Eye (tissue), 1 donor: ENCODE measurements around the gene TMCC3.
A peak's percentile ranks its signal among the peaks of the same experiment; 100 is the strongest.
"Not testable (repeated sequence)": the region's sequence is repeated elsewhere in the genome, so short reads cannot be mapped to it uniquely, and the experiment has no call there.

Experiments used
- DNase-seq: peaks from one replicate; pipeline ENCODE4 v3.0.0-alpha.2; 2015

Gene TMCC3, protein sequence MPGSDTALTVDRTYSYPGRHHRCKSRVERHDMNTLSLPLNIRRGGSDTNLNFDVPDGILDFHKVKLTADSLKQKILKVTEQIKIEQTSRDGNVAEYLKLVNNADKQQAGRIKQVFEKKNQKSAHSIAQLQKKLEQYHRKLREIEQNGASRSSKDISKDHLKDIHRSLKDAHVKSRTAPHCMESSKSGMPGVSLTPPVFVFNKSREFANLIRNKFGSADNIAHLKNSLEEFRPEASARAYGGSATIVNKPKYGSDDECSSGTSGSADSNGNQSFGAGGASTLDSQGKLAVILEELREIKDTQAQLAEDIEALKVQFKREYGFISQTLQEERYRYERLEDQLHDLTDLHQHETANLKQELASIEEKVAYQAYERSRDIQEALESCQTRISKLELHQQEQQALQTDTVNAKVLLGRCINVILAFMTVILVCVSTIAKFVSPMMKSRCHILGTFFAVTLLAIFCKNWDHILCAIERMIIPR

GRCh38 chr12:94650143-94651056 is at the start of gene TMCC3:
Gene TMCC3, minus strand, starts transcription at chr12:94650557. Its CDS starts 127 bp downstream, at chr12:94650430.
- peak; percentile 80 for DNase-seq

GRCh38 chr12:94699801-94700200 is 49.4 kb upstream of the TMCC3 start:
- no peak for DNase-seq

DNA sequence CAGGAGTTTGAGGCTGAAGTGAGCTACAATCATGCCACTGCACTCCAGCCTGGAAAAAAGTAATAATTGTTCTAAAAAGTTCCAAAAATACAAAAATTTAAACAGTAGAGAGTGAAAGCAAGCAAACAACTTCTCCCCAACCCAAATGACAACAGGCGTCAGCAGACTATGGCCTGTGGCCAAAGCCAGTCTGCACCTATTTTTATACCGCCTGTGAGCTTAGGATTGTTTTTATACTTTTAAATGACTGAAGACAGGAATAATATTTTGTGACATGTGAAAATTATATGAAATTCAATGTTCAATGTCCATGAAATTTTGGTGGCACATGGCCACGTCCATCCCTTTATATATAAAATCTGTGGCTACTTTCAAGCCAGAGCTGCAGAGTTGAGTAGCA is 48.2 kb upstream of the TMCC3 start:
- no peak for DNase-seq

GRCh38 chr12:94697631-94698030 is 47.3 kb upstream of the TMCC3 start:
- no peak for DNase-seq

DNA sequence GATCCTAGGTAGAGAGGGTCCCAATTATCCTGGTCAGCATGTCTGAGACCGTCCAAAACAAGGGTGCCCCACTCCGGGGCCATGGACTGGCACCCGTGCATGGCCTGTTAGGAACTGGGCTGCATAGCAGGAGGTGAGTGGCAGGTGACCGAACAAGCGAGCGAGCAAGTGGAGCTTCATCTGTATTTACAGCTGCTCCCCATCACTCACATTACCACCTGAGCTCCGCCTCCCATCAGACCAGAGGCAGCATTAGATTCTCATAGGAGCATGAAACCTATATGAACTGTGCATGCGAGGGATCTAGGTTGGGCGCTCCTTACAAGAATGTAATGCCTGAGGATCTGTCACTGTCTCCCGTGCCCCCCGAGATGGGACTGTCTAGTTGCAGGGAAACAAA is 44.4 kb upstream of the TMCC3 start:
- DNase-seq, result no peak

DNA sequence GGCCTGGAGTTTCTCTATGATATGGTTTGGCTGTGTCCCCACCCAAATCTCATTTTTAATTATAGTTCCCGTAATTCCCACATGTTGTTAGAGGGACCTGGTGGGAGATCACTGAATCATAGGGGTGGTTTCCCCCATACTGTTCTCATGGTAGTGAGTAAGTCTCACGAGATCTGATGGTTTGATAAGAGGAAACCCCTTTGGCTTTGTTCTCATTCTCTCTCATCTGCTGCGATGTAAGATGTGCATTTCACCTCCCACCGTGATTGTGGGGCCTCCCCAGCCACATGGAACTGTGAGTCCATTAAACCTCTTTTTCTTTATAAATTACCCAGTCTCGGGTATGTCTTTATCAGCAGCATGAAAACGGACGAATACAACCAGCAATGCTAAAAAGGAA is 42.5 kb upstream of the TMCC3 start:
- not testable (repeated sequence) for DNase-seq

DNA sequence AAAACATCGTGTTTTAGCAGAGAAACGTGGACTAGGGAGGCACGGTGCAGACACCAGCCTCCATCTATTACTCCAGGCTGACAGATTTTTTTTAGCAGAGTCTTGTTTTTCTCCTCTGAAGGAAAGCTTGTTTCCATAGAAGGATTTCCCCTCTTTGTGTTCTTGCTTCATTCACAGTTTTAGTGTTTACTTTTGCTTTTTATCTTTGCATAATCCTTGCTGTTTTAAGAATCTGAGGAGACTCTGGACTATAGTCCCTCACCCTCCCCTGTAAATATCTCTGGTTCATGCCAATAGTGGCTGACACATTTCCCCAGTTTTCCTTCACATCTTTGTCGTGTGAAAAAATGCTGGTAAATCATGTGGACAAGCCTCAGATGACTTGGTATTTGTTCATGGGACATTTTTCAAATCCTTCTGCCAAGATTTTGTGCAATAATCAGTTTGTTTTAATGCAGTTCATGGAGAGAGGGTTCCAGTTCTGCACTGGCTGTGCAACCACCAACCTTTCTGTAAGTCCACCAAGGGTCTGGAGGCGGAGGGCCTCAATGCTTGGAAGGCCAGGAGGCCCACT is 39.9 kb upstream of the TMCC3 start:
- DNase-seq, result no peak

DNA sequence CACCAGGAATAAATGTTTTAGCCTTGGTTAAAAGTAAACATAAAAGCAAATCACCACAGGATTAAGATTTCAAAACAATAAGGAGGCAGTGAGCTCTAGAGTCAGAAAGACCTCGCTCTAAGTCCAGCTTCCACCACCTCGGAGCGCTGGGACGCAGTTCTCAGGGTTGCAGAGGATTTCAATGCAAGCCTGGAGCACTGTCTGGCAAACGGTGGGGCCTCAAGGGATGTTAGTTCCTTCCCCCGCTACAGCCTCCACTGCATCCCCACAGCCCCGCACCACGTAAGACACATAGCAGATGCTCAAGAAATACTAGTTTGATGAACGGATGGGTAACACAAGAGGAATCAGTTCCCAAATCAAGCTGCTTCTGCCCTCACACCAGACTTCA is 39.3 kb upstream of the TMCC3 start:
- no peak for DNase-seq

DNA sequence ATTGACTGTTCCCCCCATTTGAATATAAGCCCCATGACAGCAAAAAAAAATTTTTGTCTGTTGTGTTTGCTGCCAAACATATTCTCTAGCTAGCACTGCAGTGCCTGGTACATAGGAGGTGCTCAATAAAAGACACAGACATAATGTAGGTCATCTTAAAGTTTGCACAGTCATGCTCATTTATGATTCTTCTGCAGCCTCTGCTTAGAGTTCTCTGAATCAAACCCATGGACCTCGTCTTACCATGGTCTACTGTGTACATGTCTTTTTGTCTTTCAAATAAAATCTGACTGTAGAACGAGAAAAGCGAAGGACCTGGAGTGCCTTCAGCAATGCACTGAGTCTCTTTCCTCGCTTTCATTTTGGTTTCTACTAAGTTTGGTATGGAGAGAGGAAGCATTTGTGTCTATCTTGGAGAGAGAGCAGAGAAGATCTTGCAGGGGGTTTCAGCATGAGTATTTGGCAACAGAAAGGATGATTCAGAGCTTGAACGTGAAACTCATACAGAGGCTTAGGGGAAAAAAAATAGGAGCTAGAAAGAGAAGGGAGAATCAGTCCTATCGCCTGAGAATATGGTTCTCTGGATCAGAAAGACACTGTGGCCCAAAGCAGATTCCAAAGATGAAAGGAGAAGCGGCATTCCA is 38.8 kb upstream of the TMCC3 start:
- DNase-seq, result no peak

- no peak for DNase-seq
Observed at GRCh38 chr12:94687891-94688290, 37.5 kb upstream of the TMCC3 start.

- no peak for DNase-seq
Observed at GRCh38 chr12:94686834-94687628, 36.7 kb upstream of the TMCC3 start.

- no peak for DNase-seq
Observed at GRCh38 chr12:94684416-94685142, 34.2 kb upstream of the TMCC3 start.

DNA sequence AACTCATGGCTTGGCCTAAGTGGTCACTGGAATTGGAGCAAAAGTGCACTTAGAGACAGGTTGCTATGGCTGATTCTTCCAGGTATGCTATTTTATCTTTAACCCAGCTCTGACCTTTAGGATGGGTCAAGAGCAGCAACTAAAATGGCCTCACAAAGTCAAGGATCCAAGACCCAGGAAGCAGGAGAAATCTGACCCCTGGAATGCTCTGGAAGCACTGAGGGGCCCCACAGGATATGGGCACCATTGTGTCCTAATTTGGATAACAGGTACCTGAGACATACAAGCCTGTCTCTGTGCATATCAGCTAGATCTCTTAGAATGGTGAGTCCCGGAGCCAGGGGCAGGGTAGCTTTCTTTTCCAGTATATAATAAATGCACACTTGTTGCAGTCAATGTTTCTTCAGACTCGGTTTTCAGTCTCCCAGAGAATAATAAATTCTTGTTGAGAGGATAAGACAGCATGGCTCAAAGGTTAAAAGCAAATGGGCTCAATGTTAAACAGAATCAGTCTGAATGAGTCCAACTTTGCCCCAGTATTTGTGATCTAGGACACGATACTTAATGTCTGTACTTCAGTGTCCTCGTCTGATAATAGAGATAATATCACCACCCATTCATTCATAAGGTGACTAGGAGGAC is 29.3 kb upstream of the TMCC3 start:
- no peak for DNase-seq

- no peak for DNase-seq
Observed at GRCh38 chr12:94678849-94679248, 28.5 kb upstream of the TMCC3 start.

DNA sequence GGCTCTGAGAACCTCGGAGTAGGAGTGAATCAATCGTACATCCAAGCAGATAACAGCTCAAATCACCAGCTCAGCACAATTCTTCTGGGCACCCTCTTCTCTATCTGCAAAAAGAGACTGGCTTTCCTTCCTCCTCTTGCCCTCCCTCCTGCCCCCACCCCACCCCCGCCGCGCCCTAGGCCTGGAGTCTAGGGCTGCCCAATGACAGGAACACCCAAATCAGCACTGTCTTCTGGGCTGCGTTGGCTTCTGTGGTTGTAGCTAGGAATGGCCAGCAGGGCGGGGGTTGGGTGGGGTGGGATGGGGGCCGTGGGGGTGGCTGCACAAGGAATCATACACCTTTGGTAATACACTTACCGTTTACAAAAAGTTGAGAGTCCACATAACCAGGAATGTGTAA is 28.0 kb upstream of the TMCC3 start:
- no peak for DNase-seq

GRCh38 chr12:94677778-94678177 is 27.4 kb upstream of the TMCC3 start:
- no peak for DNase-seq

DNA sequence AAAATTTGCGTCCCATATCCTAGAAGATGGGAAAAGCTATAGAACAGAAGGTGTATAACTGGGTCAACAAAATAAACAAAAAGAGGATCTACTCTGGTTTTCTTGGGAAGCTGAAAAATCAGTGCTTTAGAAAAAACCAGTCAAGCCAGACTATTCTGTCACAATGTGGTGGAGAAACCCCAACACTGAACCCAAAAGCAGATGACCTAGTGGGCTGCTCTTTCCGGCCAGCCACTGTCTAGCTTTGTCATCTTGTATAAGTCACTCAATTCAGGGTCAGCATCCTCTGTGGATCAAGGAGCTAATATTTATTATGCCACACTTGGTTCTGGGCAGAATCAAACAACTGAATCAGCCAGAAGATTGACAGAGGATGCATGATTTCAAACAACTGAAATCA is 26.6 kb upstream of the TMCC3 start:
- DNase-seq, result no peak

- no peak for DNase-seq
Observed at GRCh38 chr12:94676031-94676641, 25.8 kb upstream of the TMCC3 start.

GRCh38 chr12:94674835-94675234 is 24.5 kb upstream of the TMCC3 start:
- DNase-seq, result no peak

DNA sequence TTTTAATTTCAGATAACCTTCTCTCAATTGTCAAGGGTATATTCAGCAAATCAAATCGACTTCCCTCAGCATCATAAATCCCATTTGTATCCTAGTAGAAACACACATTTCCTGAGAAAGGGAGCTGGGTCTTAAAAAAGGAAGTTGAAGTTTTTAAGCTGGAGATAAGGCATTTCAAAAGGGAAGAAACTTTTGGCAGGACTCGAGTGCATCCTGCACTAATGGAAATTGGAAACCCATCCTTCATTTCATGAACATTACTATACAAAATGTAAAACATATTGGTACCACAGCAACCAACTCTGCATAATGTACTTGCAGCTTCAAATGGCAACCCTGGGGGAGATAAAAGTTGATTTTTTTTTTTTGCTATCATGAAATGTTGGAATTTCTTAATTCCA is 23.7 kb upstream of the TMCC3 start:
- no peak for DNase-seq
